Stimulated activated CD4-positive, alpha-beta T cell treated with anti-CD3 and anti-CD28 coated beads, Interleukin-4, amount 100 ng/mL, for 24 hours (primary cell): ENCODE data around the gene SEC24D.

Source experiments
- DNase-seq: peaks from one replicate; pipeline ENCODE4 v3.0.0-alpha.2; 2020

Gene SEC24D

DNA sequence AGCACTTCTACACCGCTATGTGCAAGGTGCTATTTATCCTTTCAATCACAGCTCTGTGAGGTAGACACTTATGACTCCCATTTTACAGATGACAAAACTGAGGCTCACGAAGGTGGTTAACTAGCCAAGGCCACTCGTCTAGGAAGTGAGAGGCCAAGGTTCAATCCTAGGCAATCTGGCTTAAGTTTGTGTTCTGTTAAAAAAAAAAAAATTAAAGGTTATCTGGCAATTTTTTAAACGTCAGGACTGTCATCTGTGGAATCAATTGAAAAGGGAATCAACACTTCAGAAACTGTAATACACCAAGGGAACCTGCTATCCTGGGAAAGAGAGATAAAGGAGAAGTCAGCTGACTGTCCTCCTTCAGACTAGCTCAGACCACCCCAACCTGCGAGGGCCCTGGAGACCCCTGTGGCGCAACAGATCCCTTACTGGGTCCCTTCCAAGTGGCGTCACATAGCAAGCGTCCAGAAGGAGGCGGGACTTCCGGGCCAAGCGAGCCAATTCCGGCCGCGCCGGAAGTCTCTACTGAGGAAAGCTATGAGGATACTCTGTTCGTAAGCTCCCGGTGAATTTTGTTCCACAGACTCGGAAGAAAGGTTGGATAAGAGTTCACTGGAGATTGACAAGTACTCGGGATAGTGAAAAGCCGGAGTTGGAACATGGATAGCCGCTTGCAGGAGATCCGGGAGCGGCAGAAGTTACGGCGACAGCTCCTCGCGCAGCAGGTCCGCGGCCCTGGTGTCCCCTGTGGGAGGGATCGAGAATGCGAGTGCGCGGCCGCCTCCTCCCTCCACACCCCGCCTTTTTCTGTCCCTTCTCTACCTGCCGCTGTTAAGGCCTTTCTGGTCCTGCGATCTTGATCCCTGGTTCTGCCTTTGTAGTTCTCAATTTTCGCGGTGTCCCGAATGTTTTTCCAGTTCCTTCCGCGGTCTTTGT, 150.8 kb downstream of the SEC24D start, which contains the start of gene METTL14:
TSS of gene METTL14 (plus strand) at position 520 of the 939 bp plus-strand sequence. CDS start at position 663, 143 bp downstream.
- peak; percentile 90 for DNase-seq

- DNase-seq: no peak
Measured at GRCh38 chr4:118683513-118683912, 152.4 kb downstream of the SEC24D start.

GRCh38 chr4:118682928-118683327, 153.0 kb downstream of the SEC24D start:
- no peak for DNase-seq

- DNase-seq: no peak
Measured at GRCh38 chr4:118680808-118681207, 155.1 kb downstream of the SEC24D start.

GRCh38 chr4:118676128-118676527, 159.8 kb downstream of the SEC24D start:
- no peak for DNase-seq
